ENCODE measurements around the gene NDUFV1. TPM values are rescaled to one million over a fixed set of nuclear protein-coding genes. Genes with fewer than 3 reads are reported as not detected.

NDUFV1 gene
- total and polyA plus RNA-seq, 2 of the 4 experiments (the other 2 are of a cell fraction) = 120 to 133 TPM

DNA sequence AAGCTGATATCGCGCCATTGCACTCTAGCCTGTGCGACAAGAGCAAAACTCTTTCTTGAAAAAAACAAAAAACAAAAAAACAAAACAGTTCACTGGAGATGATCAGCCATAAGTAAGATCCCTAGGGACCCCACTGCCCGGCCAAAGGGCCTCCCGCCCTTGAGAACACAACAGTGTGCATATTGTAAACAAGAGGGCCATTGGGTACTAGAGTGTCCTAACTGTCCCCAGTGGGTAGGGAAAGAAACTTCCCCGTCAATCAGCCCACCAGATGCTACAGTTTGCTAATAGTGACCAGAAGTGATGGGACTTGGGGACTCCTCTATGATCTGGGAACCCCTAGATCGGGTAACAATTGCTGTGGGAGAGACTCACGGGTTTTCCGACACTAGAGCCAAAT, 47.5 kb downstream of the NDUFV1 start:
- CTCF ChIA-PET = no interaction called here
- Histone ChIP-seq H3K79me1 (ENCODE audit: low read depth in 1 of 2, low read length in 2 of 2) (no peaks in the 10 kb centered on the region), H4K91ac (ENCODE audit: insufficient read depth, low read depth, low read length) (no peak overlapping the region), H3K9me3 (ENCODE audit: control insufficient read depth, insufficient read depth, low read length) (peaks cover 3% of the 10 kb centered on the region), H2BK15ac (ENCODE audit: low read depth, low read length) (no peak overlapping the region), H3K27ac (ENCODE audit: insufficient read depth, low read length) (no peak overlapping the region), H3K9me1 (ENCODE audit: insufficient read depth, low read length) (peaks cover 7% of the 10 kb centered on the region; the same call in 1 of the 2 replicates), H2BK5ac (ENCODE audit: low read depth, low read length, poor library complexity, severe bottlenecking) (no peak overlapping the region), H2AK9ac (replicated peaks; ENCODE audit: low read depth, low read length, poor library complexity) (no peak overlapping the region), H3K27me3 (ENCODE audit: control insufficient read depth, insufficient read depth, low read length) (peaks cover 7% of the 10 kb centered on the region), H3K23ac (ENCODE audit: low read depth, low read length) (no peak overlapping the region), H4K20me1 (ENCODE audit: insufficient read depth, low read length) (0 out of 2 replicates have a peak, but pooled peaks cover 4% of the 10 kb centered on the region), H3K36me3 (ENCODE audit: control insufficient read depth, insufficient read depth, low read length) (no peaks in the 10 kb centered on the region), H3K4me1 (ENCODE audit: control insufficient read depth, insufficient read depth, low read length) (no peaks in the 10 kb centered on the region), H4K8ac (ENCODE audit: low read depth in 2 of 2, low read length in 2 of 2) (no peak overlapping the region), H2AK5ac (ENCODE audit: low read depth, low read length) (no peak overlapping the region), H3K14ac (replicated peaks; ENCODE audit: low read depth, low read length) (no peak overlapping the region), H2BK120ac (ENCODE audit: low read depth, low read length) (no peak overlapping the region), H3K4me3 (ENCODE audit: insufficient read depth, low read depth, low read length) (no peak overlapping the region), H3K9ac (ENCODE audit: low read depth, low read length) (no peak overlapping the region), H2BK20ac (ENCODE audit: low read depth, low read length) (no peak overlapping the region), H3K56ac (ENCODE audit: extremely low read depth, insufficient read depth, low read length) (no peak overlapping the region), H3K4ac (ENCODE audit: low read depth, low read length) (no peak overlapping the region), H2AFZ (replicated peaks; ENCODE audit: low read length, poor library complexity) (no peak overlapping the region), H4K5ac (ENCODE audit: low read depth, low read length) (no peak overlapping the region), H3K18ac (ENCODE audit: low read depth, low read length) (no peak overlapping the region), H3K4me2 (ENCODE audit: low read depth, low read length) (no peak overlapping the region)
- in situ Hi-C loops (cut with MboI; ENCODE audit: low sequenced_read_pairs) (no loop called here), intact Hi-C loops (cut with micrococcal nuclease) (no loop called here), dilution Hi-C loops (cut with HindIII; ENCODE audit: low sequenced_read_pairs, unreplicated experiment) (no loop called here)
- BruUV-seq (replicated peaks) = no TSS peak
- DNase-seq (no peak), ATAC-seq (ENCODE audit: low read depth) (no peak)
- POLR2A ChIA-PET (ENCODE audit: unreplicated experiment) = no interaction called here
- TF ChIP-seq, protein P1, sequence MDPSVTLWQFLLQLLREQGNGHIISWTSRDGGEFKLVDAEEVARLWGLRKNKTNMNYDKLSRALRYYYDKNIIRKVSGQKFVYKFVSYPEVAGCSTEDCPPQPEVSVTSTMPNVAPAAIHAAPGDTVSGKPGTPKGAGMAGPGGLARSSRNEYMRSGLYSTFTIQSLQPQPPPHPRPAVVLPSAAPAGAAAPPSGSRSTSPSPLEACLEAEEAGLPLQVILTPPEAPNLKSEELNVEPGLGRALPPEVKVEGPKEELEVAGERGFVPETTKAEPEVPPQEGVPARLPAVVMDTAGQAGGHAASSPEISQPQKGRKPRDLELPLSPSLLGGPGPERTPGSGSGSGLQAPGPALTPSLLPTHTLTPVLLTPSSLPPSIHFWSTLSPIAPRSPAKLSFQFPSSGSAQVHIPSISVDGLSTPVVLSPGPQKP (IDR thresholded peaks at IDR 0.05; ENCODE audit: borderline replicate concordance, low read depth, low read length) = no peak
- TF ChIP-seq MAFK (IDR thresholded peaks at IDR 0.05; ENCODE audit: low read depth, low read length) (no peak), RCOR1 (IDR thresholded peaks at IDR 0.05; ENCODE audit: insufficient replicate concordance, low read length) (no peak), CHD1 (IDR thresholded peaks at IDR 0.05; ENCODE audit: low read depth, low read length) (no peak), BHLHE40 (IDR thresholded peaks at IDR 0.05; ENCODE audit: low read depth, low read length) (no peak), MAZ (IDR thresholded peaks at IDR 0.05; ENCODE audit: borderline replicate concordance, low read depth, low read length) (no peak), FOS (IDR thresholded peaks at IDR 0.05; ENCODE audit: low read depth, low read length) (no peak), RAD21 (IDR thresholded peaks at IDR 0.05; ENCODE audit: low read length) (no peak), CEBPB (IDR thresholded peaks at IDR 0.05; ENCODE audit: low read depth, low read length) (no peak), POLR2A (IDR thresholded peaks at IDR 0.05; ENCODE audit: low read depth, low read length) (no peak), NFE2L2 (IDR thresholded peaks at IDR 0.05; ENCODE audit: low read depth, low read length) (no peak), SMC3 (IDR thresholded peaks at IDR 0.05; ENCODE audit: low read depth, low read length) (no peak)
- TF ChIP-seq, protein P2, sequence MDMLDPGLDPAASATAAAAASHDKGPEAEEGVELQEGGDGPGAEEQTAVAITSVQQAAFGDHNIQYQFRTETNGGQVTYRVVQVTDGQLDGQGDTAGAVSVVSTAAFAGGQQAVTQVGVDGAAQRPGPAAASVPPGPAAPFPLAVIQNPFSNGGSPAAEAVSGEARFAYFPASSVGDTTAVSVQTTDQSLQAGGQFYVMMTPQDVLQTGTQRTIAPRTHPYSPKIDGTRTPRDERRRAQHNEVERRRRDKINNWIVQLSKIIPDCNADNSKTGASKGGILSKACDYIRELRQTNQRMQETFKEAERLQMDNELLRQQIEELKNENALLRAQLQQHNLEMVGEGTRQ (IDR thresholded peaks at IDR 0.05; ENCODE audit: low read depth, low read length) = no peak
- TF ChIP-seq, protein P3, sequence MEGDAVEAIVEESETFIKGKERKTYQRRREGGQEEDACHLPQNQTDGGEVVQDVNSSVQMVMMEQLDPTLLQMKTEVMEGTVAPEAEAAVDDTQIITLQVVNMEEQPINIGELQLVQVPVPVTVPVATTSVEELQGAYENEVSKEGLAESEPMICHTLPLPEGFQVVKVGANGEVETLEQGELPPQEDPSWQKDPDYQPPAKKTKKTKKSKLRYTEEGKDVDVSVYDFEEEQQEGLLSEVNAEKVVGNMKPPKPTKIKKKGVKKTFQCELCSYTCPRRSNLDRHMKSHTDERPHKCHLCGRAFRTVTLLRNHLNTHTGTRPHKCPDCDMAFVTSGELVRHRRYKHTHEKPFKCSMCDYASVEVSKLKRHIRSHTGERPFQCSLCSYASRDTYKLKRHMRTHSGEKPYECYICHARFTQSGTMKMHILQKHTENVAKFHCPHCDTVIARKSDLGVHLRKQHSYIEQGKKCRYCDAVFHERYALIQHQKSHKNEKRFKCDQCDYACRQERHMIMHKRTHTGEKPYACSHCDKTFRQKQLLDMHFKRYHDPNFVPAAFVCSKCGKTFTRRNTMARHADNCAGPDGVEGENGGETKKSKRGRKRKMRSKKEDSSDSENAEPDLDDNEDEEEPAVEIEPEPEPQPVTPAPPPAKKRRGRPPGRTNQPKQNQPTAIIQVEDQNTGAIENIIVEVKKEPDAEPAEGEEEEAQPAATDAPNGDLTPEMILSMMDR (conservative IDR thresholded peaks at IDR 0.05; ENCODE audit: low read depth, low read length) = no peak
- no CpG with 5 or more reads among the region's 9 CpGs for WGBS, 2 experiments (ENCODE audit: extremely low coverage in 2 of 2, insufficient read length in 1 of 2)
